Measurements from ENCODE around the gene FHIT. TPM values are rescaled to one million over a fixed set of nuclear protein-coding genes. Genes with fewer than 3 reads are reported as not detected.

Gene FHIT
- total RNA-seq, 4 donors from 2014 or later: 5.0 to 15.3 (median 8.3) TPM

GRCh38 chr3:61146010-61146890 lies 105.0 kb downstream of the FHIT start:
- WGBS, 2 donors: 57 to 58% methylated on average over 3 of the region's 3 CpGs
- no peak overlapping the region for H3K4me3 ChIP-seq (ENCODE audit: low read depth, poor library complexity, severe bottlenecking)
- intact Hi-C loops (cut with DNase I; ENCODE audit: low total_unique reads): no loop called here
- no peak for DNase-seq (ENCODE audit: low spot score in 2 of 2)
- TF ChIP-seq CTCF (IDR thresholded peaks at IDR 0.05): no peak
- no peak for TF ChIP-seq POLR2A (IDR thresholded peaks at IDR 0.05)

- WGBS, 2 donors: 55 to 61% methylated on average over 3 of the region's 3 CpGs
- no peak for DNase-seq (ENCODE audit: low spot score in 2 of 2)
- intact Hi-C loops (cut with DNase I; ENCODE audit: low total_unique reads): no loop called here
- H3K4me3 ChIP-seq (ENCODE audit: low read depth, poor library complexity, severe bottlenecking): no peak overlapping the region
- no peak for TF ChIP-seq POLR2A (IDR thresholded peaks at IDR 0.05)
- TF ChIP-seq CTCF (IDR thresholded peaks at IDR 0.05): no peak
Observed at GRCh38 chr3:61141697-61142096, 109.6 kb downstream of the FHIT start.

GRCh38 chr3:61141227-61141626 lies 110.0 kb downstream of the FHIT start:
- intact Hi-C loops (cut with DNase I; ENCODE audit: low total_unique reads): no loop called here
- no peak overlapping the region for H3K4me3 ChIP-seq (ENCODE audit: low read depth, poor library complexity, severe bottlenecking)
- no peak for DNase-seq (ENCODE audit: low spot score in 2 of 2)
- TF ChIP-seq CTCF (IDR thresholded peaks at IDR 0.05) (no peak), POLR2A (IDR thresholded peaks at IDR 0.05) (no peak)
- 66 to 70% methylated on average over 4 of the region's 4 CpGs for WGBS, 2 donors

GRCh38 chr3:61139686-61140085 lies 111.6 kb downstream of the FHIT start:
- TF ChIP-seq POLR2A (IDR thresholded peaks at IDR 0.05) (no peak), CTCF (IDR thresholded peaks at IDR 0.05) (no peak)
- 89 to 94% methylated on average over 4 of the region's 4 CpGs for WGBS, 2 donors
- H3K4me3 ChIP-seq (ENCODE audit: low read depth, poor library complexity, severe bottlenecking): no peak overlapping the region
- no peak for DNase-seq (ENCODE audit: low spot score in 2 of 2)
- intact Hi-C loops (cut with DNase I; ENCODE audit: low total_unique reads): no loop called here

GRCh38 chr3:61138401-61138800 lies 112.9 kb downstream of the FHIT start:
- intact Hi-C loops (cut with DNase I; ENCODE audit: low total_unique reads): no loop called here
- 76 to 83% methylated on average over 4 to 5 of the region's 5 CpGs for WGBS, 2 donors
- no peak for TF ChIP-seq POLR2A (IDR thresholded peaks at IDR 0.05)
- TF ChIP-seq CTCF (IDR thresholded peaks at IDR 0.05): no peak
- no peak overlapping the region for H3K4me3 ChIP-seq (ENCODE audit: low read depth, poor library complexity, severe bottlenecking)
- no peak for DNase-seq (ENCODE audit: low spot score in 2 of 2)
